ENCODE data around the gene AMH.

Gene AMH

GRCh38 chr19:2221250-2221831 is 27.8 kb upstream of the AMH start:
- no peak for DNase-seq (ENCODE audit: low read depth)

- no peak for DNase-seq (ENCODE audit: low read depth)
Measured at GRCh38 chr19:2221918-2222317, 27.2 kb upstream of the AMH start.

GRCh38 chr19:2223391-2223790 is 25.7 kb upstream of the AMH start:
- no peak for DNase-seq (ENCODE audit: low read depth)

- no peak for DNase-seq (ENCODE audit: low read depth)
Measured at GRCh38 chr19:2223959-2224358, 25.2 kb upstream of the AMH start.

- DNase-seq (ENCODE audit: low read depth), result no peak
Measured at GRCh38 chr19:2224754-2225349, 24.3 kb upstream of the AMH start.

GRCh38 chr19:2225415-2226050 is 23.6 kb upstream of the AMH start:
- no peak for DNase-seq (ENCODE audit: low read depth)

- no peak for DNase-seq (ENCODE audit: low read depth)
Measured at GRCh38 chr19:2226051-2226839, 22.9 kb upstream of the AMH start.

- DNase-seq (ENCODE audit: low read depth), result no peak
Measured at GRCh38 chr19:2226840-2227360, 22.2 kb upstream of the AMH start.

GRCh38 chr19:2227415-2228156 is 21.5 kb upstream of the AMH start:
- no peak for DNase-seq (ENCODE audit: low read depth)

- no peak for DNase-seq (ENCODE audit: low read depth)
Measured at GRCh38 chr19:2228157-2229030, 20.7 kb upstream of the AMH start.

GRCh38 chr19:2229103-2230032 is 19.8 kb upstream of the AMH start:
- DNase-seq (ENCODE audit: low read depth), result no peak

- DNase-seq (ENCODE audit: low read depth), result no peak
Measured at GRCh38 chr19:2230033-2230531, 19.0 kb upstream of the AMH start.

- DNase-seq (ENCODE audit: low read depth), result no peak
Measured at GRCh38 chr19:2230807-2231533, 18.2 kb upstream of the AMH start.

GRCh38 chr19:2231621-2232221 is 17.4 kb upstream of the AMH start:
- no peak for DNase-seq (ENCODE audit: low read depth)

GRCh38 chr19:2232286-2233151 is 16.6 kb upstream of the AMH start:
- no peak for DNase-seq (ENCODE audit: low read depth)

GRCh38 chr19:2233601-2234280 is 15.4 kb upstream of the AMH start:
- no peak for DNase-seq (ENCODE audit: low read depth)

GRCh38 chr19:2234996-2235380 is 14.1 kb upstream of the AMH start:
- no peak for DNase-seq (ENCODE audit: low read depth)

All from T-helper 22 cell (primary cell).